ENCODE data around the gene PSMC6.

Gene PSMC6

DNA sequence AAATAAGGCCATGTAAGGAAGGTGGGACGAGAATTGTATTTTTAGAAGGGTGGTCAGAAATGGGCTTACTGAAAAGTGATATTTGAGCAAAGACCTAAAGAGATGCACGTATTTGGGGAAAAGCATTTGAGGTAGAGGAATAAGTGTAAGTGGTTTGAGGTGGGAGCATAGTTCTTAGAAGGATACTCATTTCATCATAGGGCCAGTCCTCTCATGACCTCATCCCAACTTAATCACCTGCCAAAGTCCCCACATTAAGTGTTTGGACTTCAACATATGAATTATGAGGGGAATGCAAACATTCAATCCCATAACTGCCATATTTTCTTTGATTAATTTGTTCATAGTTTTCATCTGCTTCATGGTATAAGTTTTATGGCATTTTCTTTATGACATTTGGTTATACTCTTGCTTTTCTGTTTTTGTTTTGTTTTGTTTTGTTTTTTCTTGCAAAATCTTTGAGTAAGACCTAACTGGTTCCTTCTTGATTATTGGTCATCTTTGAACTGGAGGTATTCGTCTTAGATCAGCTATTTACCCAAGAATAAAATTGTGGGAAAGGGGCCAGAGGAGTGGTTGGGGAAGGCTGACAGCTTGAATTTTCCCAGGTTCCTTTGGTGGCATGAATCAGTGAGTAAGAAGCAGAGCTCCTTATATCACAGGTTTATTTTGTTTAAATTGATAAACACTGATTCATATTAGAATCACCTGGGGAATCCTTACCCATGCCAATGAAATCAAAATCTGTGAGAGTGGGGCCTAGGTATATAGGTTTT, 60.2 kb downstream of the PSMC6 start:
- H3K4me3 ChIP-seq (ENCODE audit: low read depth in 1 of 2, low read length in 1 of 2) = no peak overlapping the region
- H3K27ac ChIP-seq = no peak overlapping the region
- no peaks in the 10 kb centered on the region for H3K9me3 ChIP-seq
- H3K4me1 ChIP-seq (ENCODE audit: control insufficient read depth in 1 of 2, insufficient read depth in 1 of 2, low read depth in 1 of 2, low read length in 1 of 2) = no peaks in the 10 kb centered on the region
- H3K27me3 ChIP-seq = no peaks in the 10 kb centered on the region
- no peak for TF ChIP-seq CTCF (IDR thresholded peaks at IDR 0.05)
- H3K36me3 ChIP-seq = peaks cover 66% of the 10 kb centered on the region

DNA sequence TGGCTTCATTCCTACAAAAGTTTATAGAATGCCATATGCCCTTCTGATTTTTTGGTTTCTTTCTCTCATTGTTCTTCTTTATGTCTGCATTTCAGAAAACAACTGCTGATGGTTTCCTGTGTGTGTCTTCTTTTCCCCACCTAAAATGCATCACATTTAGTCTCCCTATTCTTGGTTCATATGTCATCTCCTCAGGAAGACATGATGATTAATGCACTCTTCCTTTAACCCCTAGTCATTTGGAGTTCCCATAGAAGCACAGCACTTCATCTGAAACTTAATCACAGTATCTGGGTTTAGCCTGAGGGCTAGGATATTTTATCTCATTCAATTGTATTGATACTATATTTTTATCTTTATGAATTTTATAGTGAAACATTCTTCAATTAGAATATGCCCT, 62.9 kb downstream of the PSMC6 start:
- Histone ChIP-seq H3K4me3 (ENCODE audit: low read depth in 1 of 2, low read length in 1 of 2) (no peak overlapping the region), H3K4me1 (ENCODE audit: control insufficient read depth in 1 of 2, insufficient read depth in 1 of 2, low read depth in 1 of 2, low read length in 1 of 2) (no peaks in the 10 kb centered on the region), H3K27ac (no peak overlapping the region), H3K36me3 (peaks cover 75% of the 10 kb centered on the region), H3K27me3 (no peaks in the 10 kb centered on the region), H3K9me3 (no peaks in the 10 kb centered on the region)
- no peak for TF ChIP-seq CTCF (IDR thresholded peaks at IDR 0.05)

GRCh38 chr14:52776816-52777215, 69.8 kb downstream of the PSMC6 start:
- H3K36me3 ChIP-seq = peaks cover 35% of the 10 kb centered on the region
- no peak overlapping the region for H3K27ac ChIP-seq
- TF ChIP-seq CTCF (IDR thresholded peaks at IDR 0.05) = no peak
- H3K4me1 ChIP-seq (ENCODE audit: control insufficient read depth in 1 of 2, insufficient read depth in 1 of 2, low read depth in 1 of 2, low read length in 1 of 2) = no peaks in the 10 kb centered on the region
- H3K9me3 ChIP-seq = no peaks in the 10 kb centered on the region
- no peak overlapping the region for H3K4me3 ChIP-seq (ENCODE audit: low read depth in 1 of 2, low read length in 1 of 2)
- no peaks in the 10 kb centered on the region for H3K27me3 ChIP-seq

Data from neutrophil (primary cell).